Nephron (organoid): ENCODE results near the gene ZSCAN10.

ENCODE experiments used
- H3K27ac Mint-ChIP-seq, 3 experiments: 2 replicates each; pipeline ENCODE4 v1.8.0; 2020; ENCODE audit warnings: mixed read lengths in 3 of 3, mild to moderate bottlenecking in 2 of 3, moderate library complexity in 1 of 3
- H3K27me3 Mint-ChIP-seq: 2 replicates; pipeline ENCODE4 v1.8.0; 2021; ENCODE audit warnings: low read depth, mild to moderate bottlenecking, moderate library complexity, mixed read lengths
- H3K36me3 Mint-ChIP-seq: 2 replicates; pipeline ENCODE4 v1.8.0; 2020; ENCODE audit warnings: low read depth, mixed read lengths
- H3K4me1 Mint-ChIP-seq: 2 replicates; pipeline ENCODE4 v1.8.0; 2020; ENCODE audit warnings: mixed read lengths
- H3K4me3 Mint-ChIP-seq, 3 experiments: 2 replicates each; pipeline ENCODE4 v1.8.0; 2020; ENCODE audit warnings: mild to moderate bottlenecking in 3 of 3, mixed read lengths in 3 of 3, moderate library complexity in 2 of 3
- H3K9me3 Mint-ChIP-seq: 2 replicates; pipeline ENCODE4 v1.8.0; 2020; ENCODE audit warnings: mixed read lengths
- CTCF ChIP-seq, 3 experiments: fragments of 200-600 bp; sonication (generic); IDR thresholded peaks; one replicate each; pipeline ENCODE4 v1.5.0; 2021; ENCODE audit warnings: antibody characterized with exemption in 3 of 3; ENCODE audit not compliant: unreplicated experiment in 3 of 3

Gene ZSCAN10

GRCh38 chr16:3145151-3145550 is 46.1 kb upstream of the ZSCAN10 start:
- Mint-ChIP-seq H3K27me3 (peaks cover 18% of the 10 kb centered on the region), H3K27ac (no peak overlapping the region), H3K4me3 (no peak overlapping the region), H3K9me3 (no peaks in the 10 kb centered on the region), H3K4me1 (no peaks in the 10 kb centered on the region), H3K36me3 (peaks cover 7% of the 10 kb centered on the region)
- no peak for TF ChIP-seq CTCF (IDR thresholded peaks at IDR 0.05; ENCODE audit: unreplicated experiment in 3 of 3)

- Mint-ChIP-seq H3K4me3 (no peak overlapping the region), H3K36me3 (peaks cover 7% of the 10 kb centered on the region), H3K27ac (no peak overlapping the region), H3K27me3 (peaks cover 18% of the 10 kb centered on the region), H3K4me1 (no peaks in the 10 kb centered on the region), H3K9me3 (no peaks in the 10 kb centered on the region)
- no peak for TF ChIP-seq CTCF (IDR thresholded peaks at IDR 0.05; ENCODE audit: unreplicated experiment in 3 of 3)
Measured at GRCh38 chr16:3144321-3144983, 45.4 kb upstream of the ZSCAN10 start.

- Mint-ChIP-seq H3K4me1 (no peaks in the 10 kb centered on the region), H3K9me3 (no peaks in the 10 kb centered on the region), H3K27me3 (peaks cover 13% of the 10 kb centered on the region), H3K27ac (no peak overlapping the region), H3K4me3 (no peak overlapping the region), H3K36me3 (peaks cover 10% of the 10 kb centered on the region)
- no peak for TF ChIP-seq CTCF (IDR thresholded peaks at IDR 0.05; ENCODE audit: unreplicated experiment in 3 of 3)
Measured at GRCh38 chr16:3143598-3144320, 44.7 kb upstream of the ZSCAN10 start.

GRCh38 chr16:3143189-3143588 is 44.1 kb upstream of the ZSCAN10 start:
- no peaks in the 10 kb centered on the region for H3K9me3 Mint-ChIP-seq
- H3K4me1 Mint-ChIP-seq = no peaks in the 10 kb centered on the region
- no peak overlapping the region for H3K27ac Mint-ChIP-seq
- no peak overlapping the region for H3K4me3 Mint-ChIP-seq
- peaks cover 10% of the 10 kb centered on the region for H3K27me3 Mint-ChIP-seq
- TF ChIP-seq CTCF (IDR thresholded peaks at IDR 0.05; ENCODE audit: unreplicated experiment in 3 of 3) = no peak
- peaks cover 10% of the 10 kb centered on the region for H3K36me3 Mint-ChIP-seq

GRCh38 chr16:3142770-3143169 is 43.7 kb upstream of the ZSCAN10 start:
- Mint-ChIP-seq H3K36me3 (peaks cover 10% of the 10 kb centered on the region), H3K27me3 (peaks cover 10% of the 10 kb centered on the region), H3K4me3 (no peak overlapping the region), H3K9me3 (no peaks in the 10 kb centered on the region), H3K27ac (no peak overlapping the region), H3K4me1 (no peaks in the 10 kb centered on the region)
- no peak for TF ChIP-seq CTCF (IDR thresholded peaks at IDR 0.05; ENCODE audit: unreplicated experiment in 3 of 3)

GRCh38 chr16:3142327-3142726 is 43.2 kb upstream of the ZSCAN10 start:
- H3K4me3 Mint-ChIP-seq = peak overlapping the region in 1 of 3 experiments; percentile 18
- peaks cover 10% of the 10 kb centered on the region for H3K36me3 Mint-ChIP-seq
- no peak overlapping the region for H3K27ac Mint-ChIP-seq
- H3K9me3 Mint-ChIP-seq = no peaks in the 10 kb centered on the region
- H3K27me3 Mint-ChIP-seq = peaks cover 6% of the 10 kb centered on the region
- no peaks in the 10 kb centered on the region for H3K4me1 Mint-ChIP-seq
- TF ChIP-seq CTCF (IDR thresholded peaks at IDR 0.05; ENCODE audit: unreplicated experiment in 3 of 3) = no peak
